Activated T-cell treated with anti-CD3 and anti-CD28 coated beads for 4 hours (primary cell): ENCODE results near the gene LDAF1.
"Not testable (repeated sequence)": the region's sequence is repeated elsewhere in the genome, so short reads cannot be mapped to it uniquely, and the experiment has no call there.

ENCODE experiments used
- DNase-seq: peaks from one replicate; pipeline ENCODE4 v3.0.0-alpha.2; 2020

LDAF1 gene

DNA sequence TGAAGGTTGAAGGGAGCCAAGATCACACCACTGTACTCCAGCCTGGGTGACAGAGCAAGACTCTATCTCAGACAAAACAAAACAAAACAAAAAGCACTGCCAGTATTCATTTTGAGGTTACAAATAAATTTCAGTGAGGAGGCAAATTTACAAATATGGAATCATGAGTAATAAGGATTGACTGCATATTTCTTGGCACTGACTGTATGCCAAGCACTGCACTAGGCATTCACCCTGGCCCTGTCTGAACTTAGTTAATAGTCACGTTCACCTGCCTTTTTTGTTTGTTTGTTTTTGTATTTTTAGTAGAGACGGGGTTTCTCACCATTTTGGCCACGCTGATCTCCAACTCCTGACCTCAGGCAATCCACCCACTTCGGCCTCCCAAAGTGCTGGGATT is 5.1 kb downstream of the LDAF1 start:
- no peak for DNase-seq

DNA sequence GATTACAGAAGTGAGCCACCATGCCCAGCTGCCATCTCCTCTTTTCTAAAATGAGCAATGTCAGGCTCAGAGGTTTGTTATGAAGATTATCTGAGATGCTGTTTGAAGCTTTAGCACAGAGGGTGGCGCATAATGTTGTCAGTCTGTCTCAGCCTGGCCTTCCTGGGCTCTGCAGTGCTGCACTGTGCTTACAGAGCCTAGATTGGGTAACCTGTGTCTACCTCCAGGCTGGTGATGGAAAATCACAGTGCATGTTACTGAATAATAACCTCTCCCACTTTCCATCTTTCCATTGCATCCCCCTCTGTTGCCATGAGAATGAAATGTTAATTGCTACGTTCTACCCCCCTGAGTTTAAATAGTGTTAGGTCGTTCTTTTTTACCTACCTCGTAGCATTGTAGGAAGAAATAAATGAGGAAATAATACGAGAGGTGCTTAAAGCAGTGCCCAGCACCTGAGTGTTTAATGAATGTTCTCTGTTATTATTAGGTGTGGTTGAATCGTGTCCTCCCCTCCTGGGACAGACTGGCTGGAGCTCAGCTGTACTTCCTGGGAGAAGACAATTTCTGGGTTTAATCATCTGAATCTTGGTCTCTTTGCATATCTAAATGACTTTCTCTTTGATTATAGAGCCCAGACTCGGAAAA is 6.2 kb downstream of the LDAF1 start:
- DNase-seq: no peak

DNA sequence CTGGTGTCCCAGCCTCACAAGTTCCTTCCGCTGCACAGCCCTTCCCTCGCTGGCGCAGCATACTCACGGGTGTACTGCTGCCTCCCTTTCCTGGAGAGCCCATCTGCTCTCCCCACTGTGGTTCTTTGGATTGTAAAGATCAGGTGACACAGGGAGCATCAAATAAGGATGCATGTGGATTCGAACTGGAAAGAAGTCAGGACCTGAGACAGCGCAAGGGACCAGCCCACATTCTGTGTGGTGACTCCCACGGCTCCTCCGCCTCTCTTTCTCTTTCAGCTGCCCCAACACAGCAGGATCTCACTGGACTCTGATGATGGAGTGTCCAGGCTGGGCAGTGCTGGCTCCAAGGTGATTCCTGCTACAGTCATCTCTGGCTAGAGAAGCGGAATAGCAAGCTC is 8.1 kb downstream of the LDAF1 start:
- DNase-seq: no peak

DNA sequence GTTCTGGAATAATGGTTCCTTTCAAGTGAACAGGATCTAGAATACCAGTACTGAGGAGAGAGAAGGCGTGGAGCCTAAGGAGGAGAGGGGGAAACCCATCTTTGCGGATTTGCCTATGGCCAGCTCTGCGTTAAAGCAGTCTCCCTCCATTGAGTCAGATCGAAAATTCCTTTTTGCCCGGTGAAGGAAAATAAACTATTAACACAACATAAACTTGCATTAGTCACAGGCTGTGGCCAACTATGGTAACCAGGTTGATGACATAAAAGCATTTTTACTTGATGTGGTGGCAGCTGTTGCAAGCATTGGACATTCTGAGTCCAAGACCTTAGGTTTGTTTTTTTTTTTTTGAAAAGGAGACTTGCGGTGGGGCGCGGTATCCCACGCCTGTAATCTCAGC is 8.9 kb downstream of the LDAF1 start:
- no peak for DNase-seq

DNA sequence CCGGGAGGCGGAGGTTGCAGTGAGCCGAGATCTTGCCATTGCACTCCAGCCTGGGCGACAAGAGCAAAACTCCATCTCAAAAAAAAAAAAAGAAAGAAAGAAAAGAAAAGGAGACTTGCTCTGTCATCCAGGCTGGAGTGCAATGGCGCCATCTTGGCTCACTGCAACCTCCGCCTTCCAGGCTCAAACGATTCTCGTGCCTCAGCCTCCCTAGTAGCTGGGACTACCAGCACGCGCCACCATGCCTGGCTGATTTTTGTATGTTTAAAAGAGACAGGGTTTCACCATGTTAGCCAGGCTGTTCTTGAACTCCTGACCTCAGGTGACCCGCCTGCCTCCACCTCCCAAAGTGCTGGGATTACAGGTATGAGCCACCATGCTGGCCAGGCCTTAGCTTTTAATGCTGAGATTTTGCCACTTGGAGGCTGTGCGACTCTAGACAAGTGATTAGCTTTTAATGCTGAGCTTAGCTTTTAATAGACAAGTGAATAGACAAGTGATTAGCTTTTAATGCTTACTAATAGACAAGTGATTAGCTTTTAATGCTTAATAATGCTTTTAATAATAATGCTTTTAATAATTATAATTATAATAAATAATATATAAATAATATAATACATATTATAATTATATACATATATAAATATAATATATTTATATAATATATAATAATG is 9.6 kb downstream of the LDAF1 start:
- no peak for DNase-seq

DNA sequence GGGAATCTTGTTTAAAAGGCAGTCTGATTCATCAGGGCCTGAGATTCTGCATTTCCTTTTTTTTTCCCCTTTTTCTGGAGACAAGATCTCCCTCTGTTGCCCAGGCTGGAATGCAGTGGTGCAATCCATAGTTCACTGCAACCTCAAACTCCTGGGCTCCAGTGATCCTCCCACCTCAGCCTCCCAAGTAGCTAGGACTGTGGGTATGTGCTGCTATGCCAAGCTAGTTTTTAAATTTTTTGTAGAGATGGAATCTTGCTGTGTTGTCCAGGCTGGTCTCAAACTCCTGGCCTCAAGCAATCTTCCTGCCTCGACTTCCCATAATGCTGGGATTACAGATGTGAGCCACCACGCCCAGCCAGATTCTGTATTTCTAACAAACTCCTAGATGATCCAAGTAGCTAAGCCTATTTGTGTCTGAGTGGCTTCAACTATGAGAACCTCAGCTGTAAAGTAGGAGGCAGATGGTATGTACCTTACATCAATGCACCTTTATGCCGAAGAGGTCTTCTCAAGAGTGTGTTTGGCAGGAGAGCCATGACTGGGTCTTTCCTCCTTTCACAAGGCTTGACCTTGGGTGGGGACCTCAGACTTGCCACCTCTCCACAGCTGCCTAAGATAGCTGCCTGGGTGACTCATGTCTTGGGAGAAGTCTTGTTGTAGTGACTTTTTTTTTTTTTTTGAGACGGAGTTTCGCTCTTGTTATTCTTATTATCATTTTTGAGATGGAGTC is 10.9 kb downstream of the LDAF1 start:
- no peak for DNase-seq

DNA sequence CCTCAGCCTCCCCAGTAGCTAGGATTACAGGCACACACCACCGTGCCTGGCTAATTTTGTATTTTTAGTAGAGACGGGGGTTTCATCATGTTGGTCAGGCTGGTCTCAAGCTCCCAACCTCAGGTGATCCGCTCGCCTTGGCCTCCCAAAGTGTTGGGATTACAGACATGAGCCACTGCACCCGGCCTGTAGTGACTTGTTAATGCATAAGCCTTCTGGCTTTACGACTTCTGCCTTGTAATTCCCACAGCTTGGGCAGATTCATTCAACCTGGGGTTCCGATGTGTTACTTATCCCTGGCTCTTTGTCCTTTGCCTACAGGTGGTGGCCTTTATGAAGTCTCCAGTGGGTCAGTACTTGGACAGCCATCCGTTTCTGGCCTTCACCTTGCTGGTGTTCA is 11.6 kb downstream of the LDAF1 start:
- not testable (repeated sequence) for DNase-seq

DNA sequence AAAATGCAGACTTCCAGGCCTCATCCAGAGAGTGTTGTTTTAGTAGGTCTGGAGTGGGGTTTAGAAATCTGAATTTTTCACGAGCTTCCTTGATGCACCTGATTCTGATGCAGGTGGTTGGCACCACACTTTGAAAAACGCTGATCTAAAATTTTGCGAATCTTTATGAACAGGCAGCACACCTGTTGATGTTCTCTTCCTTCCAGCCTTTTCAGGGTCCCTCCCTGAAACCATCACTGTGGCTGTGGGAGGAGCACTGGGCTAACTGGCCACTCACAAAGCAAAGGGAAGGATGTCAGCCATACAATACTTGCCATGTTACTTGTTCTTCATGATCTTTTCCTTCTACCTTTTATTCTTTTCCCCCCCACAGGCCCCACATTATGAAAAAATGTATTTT is 14.2 kb downstream of the LDAF1 start:
- DNase-seq: no peak

DNA sequence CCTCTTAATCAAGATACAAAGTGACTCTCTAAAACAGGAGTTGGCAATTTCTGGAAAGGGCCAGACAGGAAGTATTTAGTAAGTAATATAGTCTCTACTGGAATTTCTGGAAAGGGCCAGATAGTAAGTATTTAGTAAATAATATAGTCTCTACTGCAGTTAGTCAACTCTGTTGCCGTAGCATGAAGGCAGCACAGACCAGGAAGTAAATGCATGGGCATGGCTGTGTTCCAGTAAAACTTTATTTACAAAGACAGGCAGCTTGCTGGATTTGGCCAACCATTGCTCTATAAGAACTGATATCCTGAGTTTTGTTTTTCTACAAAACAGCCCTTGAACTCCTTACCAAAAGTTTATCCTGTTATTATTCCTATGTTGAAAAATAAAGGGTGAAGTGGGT is 16.9 kb downstream of the LDAF1 start:
- DNase-seq: no peak

DNA sequence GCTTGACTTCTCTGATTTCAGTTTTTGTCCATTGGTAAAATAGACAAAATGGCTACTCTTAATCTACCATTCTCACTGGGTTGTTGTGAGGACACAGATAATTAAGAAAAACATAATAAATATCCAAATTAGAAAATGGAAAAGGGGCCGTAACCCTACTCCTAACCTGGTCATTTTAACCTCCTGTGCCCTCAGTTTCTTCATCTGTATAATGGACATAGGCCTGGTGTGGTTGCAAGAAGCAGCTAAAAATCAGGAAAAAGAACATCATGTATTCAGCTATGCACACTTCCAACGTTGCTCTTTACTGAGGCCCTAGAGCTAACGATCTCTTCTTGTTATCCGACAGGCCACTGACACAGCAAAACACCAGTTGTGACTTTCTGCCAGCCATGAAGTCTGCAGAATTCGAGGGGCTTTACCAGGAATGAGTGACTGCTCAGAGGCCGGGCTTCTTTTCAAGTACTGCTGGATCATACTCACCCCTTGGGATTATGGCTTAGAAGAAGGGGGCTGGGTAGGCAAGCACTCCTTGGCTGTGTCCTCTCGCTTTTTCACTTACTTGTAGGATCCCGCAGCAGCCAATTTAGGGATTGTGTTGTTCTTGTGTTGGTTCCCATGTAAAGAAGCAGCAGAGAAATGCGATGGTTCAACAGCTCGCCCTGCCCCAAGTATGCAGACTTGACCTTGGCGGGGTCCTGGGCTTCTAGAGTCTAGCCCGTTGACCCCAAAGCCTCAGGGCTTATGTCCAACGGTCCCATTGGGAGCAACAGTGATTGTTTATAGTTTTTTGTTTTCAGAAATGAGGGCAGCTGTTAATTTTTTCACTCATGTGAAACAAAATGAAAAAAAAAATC is 20.9 kb downstream of the LDAF1 start:
- DNase-seq: no peak

DNA sequence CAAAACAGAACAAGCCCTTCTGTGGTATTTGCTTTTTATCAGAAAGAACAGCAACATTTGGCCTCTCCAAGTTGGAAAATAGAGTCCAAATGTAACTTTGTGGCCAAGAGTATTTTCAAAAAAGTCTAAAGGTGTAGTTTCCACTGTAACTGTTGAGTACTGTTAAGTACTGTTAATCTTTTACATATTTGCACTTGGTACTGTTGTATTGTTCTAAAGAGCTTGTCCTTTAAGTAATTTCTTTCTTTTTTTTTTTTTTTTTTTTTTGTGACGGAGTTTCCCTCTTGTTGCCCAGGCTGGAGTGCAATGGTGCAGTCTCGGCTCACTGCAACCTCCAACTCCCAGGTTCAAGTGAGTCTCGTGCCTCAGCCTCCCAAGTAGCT is 21.5 kb downstream of the LDAF1 start:
- DNase-seq: no peak

DNA sequence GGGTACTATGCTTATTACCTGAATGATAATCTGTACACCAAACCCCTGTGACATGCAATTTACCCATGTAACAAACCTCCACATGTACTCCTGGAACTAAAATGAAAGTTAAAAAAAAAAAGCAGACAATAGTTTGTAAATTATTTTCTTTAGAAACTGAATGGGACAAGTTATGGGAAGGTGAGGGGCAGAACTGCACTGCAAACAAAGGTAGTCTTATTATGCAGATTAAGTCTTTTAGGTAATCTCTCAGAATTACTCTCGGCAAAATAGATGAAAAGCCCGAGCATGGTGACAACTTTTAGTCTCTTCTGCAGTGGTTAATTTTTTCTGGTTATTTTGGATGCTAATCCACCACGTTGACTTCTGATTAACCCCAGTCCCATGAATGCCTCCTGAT is 25.5 kb downstream of the LDAF1 start:
- DNase-seq: no peak

DNA sequence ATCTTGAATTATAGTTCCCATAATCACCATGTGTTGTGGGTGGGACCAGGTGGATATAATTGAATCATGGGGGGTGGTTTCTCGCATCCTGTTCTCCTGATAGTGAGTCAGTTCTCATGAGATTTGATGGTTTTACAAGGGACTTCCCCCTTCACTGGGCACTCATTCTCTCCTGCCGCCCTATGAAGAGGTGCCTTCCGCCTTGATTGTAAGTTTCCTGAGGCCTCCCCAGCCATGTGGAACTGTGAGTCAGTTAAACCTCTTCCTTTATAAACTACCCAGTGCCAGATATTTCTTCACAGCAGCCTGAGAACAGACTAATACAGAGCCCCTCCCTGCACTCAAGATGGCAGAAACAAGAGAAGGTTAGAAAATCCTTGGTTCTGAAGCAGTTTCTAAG is 26.4 kb downstream of the LDAF1 start:
- no peak for DNase-seq

DNA sequence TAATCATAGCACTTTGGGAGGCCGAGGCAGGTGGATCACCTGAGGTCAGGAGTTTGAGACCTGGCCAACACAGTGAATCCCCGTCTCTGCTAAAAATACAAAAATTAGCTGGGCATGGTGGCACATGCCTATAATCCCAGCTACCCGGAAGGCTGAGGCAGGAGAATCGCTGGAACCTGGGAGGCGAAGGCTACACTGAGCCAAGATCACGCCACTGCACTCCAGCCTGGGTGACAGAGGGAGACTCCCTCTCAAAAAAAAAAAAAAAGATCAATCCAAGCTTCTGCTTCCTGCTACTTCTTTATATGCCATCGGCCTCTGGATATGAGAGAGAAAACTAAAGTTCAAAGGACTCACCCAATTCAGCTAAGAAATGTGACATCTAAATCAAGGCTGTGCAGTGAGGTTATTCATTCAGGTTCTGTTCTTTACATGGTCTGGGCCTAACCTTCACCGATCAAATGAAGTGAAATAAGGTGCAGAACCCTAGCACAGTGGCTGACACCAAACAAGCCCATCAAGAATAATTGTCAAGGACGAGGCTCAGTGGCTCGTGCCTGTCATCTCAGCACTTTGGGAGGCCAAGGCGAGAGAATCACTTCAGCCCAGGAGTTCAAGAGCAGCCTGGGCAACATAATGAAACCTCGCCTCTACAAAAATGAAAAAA is 27.3 kb downstream of the LDAF1 start:
- DNase-seq: no peak

DNA sequence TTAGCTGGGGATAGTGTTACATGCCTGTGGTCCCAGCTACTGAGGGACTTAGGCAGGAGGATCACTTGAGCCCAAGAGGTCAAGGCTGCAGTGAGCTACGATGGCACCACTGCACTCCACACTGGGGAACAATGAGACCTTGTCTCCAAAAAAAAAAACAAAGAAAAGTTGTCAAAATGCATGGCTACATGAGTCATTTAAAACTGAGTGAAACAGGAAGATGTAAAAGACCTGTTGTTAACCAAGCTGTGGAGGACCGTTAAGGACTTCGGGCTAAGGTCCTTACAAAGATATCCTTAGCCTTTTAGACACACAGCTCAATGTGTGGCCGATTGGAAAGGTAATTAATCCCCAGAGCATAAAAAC is 27.8 kb downstream of the LDAF1 start:
- no peak for DNase-seq

DNA sequence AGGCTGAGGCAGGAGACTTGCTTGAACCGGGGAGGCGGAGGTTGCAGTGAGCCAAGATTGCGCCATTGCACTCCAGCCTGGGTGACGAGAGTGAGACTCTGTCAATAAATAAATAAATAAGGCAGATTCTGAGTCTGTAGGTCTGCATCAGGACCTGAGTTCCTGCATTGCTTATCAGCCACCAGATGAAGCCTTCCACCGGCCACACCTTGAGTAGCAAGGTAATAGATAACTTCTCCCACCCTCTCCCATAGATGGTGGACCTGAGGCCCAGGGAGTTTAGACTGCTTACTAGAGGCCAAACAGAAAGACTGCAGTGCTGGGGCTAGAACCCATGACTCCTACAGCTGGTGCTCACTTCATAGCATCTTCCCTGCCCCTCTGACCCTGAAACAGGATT is 30.8 kb downstream of the LDAF1 start:
- DNase-seq: no peak

DNA sequence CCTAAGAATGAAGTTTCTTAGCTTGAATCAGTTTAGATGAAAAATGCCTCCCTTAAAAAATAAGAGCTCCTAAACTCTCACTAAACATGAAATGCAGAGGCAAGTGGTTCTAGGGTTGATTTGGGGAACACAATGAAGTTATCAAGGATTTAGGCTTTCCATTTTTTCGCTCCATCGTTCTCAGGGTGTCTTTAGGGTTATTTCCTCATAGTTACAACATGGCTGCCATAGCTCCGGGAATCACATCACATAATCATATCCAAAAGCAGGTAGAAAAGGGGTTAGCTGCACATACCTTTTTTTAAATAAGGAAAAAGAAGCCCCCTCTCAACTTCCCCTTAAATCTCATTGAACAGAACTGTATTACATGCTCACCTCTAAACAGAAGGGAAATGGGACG is 31.5 kb downstream of the LDAF1 start:
- no peak for DNase-seq

DNA sequence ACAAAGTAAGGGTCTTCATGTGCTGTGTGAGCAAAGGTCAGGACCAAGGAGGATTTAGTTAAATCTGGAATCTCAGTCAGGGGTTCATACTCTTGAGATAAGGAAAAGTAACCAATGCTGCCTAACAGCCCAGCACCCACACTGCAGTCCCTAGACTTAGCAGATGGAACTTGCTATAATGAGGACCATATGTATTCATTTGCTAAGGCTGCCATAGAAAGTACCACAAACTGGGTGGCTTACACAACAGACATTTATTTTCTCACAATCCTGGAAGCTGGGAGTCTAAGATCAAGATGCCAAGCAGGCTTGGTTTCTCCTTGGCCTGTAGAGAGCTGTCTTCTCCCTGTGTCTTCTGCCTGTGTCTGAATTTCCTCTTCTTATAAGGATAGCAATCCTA is 32.1 kb downstream of the LDAF1 start:
- DNase-seq: no peak

DNA sequence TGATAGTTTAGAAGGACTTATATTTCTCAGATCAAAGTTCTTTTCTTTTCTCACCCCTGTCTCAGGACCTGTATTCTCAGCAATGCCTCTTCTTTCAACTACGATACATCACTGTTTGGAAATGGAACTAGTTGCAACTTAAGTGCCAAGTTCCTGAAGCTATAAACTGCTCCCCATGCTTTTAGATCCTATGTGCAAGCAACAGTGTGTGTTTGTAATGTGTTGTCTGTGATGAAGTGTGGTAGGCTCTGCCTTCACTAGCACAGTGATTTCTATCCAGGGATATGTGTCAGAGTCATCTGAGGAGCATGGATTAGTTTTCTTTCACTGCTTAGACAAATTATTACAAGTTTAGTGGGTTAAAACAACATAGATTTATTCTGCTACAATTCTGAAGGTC is 34.5 kb downstream of the LDAF1 start:
- no peak for DNase-seq

DNA sequence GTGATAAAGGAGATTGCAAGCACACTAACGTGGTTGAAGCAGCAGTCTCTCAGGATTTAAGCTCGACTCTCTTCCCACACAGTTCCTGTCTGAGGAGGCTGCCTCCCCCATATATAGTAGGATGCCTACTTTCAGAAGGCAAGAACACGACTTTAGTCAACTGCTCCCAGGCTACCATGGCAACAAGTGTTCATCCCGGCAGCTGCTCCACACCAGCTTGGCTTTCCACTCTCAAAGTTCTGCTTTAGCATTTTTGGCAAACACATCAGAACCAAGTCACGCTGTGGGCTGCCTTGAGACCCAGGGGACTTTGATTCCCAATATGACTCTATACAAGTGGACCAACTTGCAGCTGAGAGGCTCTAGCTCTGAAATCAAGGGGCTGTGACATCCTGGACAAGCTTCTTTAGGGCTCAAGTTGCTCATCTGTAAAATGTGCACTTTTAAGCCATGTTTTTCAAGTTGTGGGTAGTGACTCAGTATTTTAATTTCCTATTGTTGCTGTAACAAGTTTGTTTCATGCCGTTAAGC is 36.4 kb downstream of the LDAF1 start:
- DNase-seq: no peak

DNA sequence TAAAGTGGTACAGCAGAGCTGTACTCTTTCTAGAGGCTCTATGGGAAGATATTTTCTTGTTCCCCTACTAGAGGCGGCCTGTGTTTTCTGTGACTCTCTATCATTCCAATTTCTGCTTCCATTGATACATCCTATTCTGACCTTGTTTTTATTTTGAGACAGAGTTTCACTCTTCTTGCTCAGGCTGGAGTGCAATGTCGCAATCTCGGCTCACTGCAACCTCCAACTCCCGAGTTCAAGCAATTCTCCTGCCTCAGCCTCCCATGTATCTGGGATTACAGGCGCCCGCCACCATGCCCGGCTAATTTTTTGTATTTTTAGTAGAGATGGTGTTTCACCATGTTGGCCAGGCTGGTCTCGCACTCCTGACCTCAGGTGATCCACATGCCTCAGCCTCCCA is 36.9 kb downstream of the LDAF1 start:
- DNase-seq: not testable (repeated sequence)

DNA sequence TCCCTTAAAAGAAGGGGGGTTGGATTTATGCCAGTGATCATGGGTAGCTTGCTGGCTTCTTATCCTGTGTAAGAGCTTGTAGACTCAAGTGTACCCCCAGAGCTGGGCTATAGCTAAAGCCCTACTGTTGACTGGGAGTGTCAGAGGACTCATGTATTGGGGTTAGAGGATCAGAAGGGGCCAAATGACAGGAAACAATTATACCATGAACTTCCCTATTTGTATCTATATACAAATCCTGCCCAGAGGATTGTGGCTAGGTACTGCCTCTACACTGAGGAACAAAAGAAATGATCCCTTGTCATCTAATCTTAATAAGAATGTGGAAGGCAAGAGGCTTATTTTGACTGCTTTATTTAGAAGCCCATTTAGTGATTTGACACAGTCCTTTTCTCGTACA is 38.6 kb downstream of the LDAF1 start:
- DNase-seq: no peak

DNA sequence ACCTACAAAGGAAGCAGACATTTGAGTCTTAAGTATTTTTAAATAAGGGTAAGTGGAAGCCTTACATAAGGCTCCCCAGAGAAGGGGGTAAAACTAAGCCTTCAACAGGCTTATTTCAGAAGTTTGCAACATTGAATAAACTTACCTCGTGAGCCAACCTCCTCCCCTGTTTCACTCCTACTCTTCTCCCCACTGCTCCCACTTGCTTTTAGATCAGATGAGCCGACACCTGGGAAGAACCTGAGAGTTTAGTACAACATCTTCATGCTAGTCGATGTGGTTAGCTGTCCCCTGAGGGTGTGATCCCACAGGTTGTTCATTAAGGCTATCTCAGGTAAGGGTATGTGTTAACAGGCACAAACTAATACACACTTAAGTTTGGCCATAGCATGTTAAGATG is 39.1 kb downstream of the LDAF1 start:
- DNase-seq: no peak
